A172 (cell line): ENCODE results near the gene TMEM98. TPM values are rescaled to one million over a fixed set of nuclear protein-coding genes. Genes with fewer than 3 reads are reported as not detected.
A peak's percentile ranks its signal among the peaks of the same experiment; 100 is the strongest.
"Not testable (repeated sequence)": the region's sequence is repeated elsewhere in the genome, so short reads cannot be mapped to it uniquely, and the experiment has no call there.

Source experiments
- DNase-seq: peaks from one replicate; pipeline ENCODE4 v3.0.0-alpha.2; 2015; ENCODE audit warnings: low spot score
- total RNA-seq: library from RNA; depleted of rRNA; stranded (reverse); fragments of >200 nt; shearing (Covaris generic); gene quantifications from 2 replicates; pipeline ENCODE4 v1.2.3, GENCODE V29; 2014; rRNA removed

Gene TMEM98
- not detected in 2 replicates for total RNA-seq

- DNase-seq: no peak
Measured at GRCh38 chr17:32927724-32928585, at the start of gene TMEM98. TMEM98 (plus strand) TSS chr17:32928153; CDS start chr17:32931529, 3,376 bp downstream.

GRCh38 chr17:32878211-32878610 is 49.7 kb upstream of the TMEM98 start:
- DNase-seq: no peak

GRCh38 chr17:32879134-32879533 is 48.8 kb upstream of the TMEM98 start:
- DNase-seq: no peak

GRCh38 chr17:32880671-32881453 is 47.1 kb upstream of the TMEM98 start:
- DNase-seq: no peak

- DNase-seq: no peak
Measured at GRCh38 chr17:32882029-32882428, 45.9 kb upstream of the TMEM98 start.

- no peak for DNase-seq
Measured at GRCh38 chr17:32882734-32883133, 45.2 kb upstream of the TMEM98 start.

- DNase-seq: not testable (repeated sequence)
Measured at GRCh38 chr17:32886951-32887350, 41.0 kb upstream of the TMEM98 start.

- DNase-seq: not testable (repeated sequence)
Measured at GRCh38 chr17:32887410-32887809, 40.5 kb upstream of the TMEM98 start.

- DNase-seq: no peak
Measured at GRCh38 chr17:32894245-32894644, 33.7 kb upstream of the TMEM98 start.

- no peak for DNase-seq
Measured at GRCh38 chr17:32896647-32897258, 31.2 kb upstream of the TMEM98 start.

GRCh38 chr17:32899236-32900013 is 28.5 kb upstream of the TMEM98 start:
- no peak for DNase-seq

- DNase-seq: no peak
Measured at GRCh38 chr17:32901743-32902142, 26.2 kb upstream of the TMEM98 start.

- no peak for DNase-seq
Measured at GRCh38 chr17:32903774-32904673, 23.9 kb upstream of the TMEM98 start.

GRCh38 chr17:32904891-32905290 is 23.1 kb upstream of the TMEM98 start:
- no peak for DNase-seq

GRCh38 chr17:32907583-32907982 is 20.4 kb upstream of the TMEM98 start:
- DNase-seq: no peak

- DNase-seq: peak; percentile 59
Measured at GRCh38 chr17:32909787-32910369, 18.1 kb upstream of the TMEM98 start.

- no peak for DNase-seq
Measured at GRCh38 chr17:32910769-32911168, 17.2 kb upstream of the TMEM98 start.

- peak; percentile 11 for DNase-seq
Measured at GRCh38 chr17:32912218-32912897, 15.6 kb upstream of the TMEM98 start.

GRCh38 chr17:32913593-32913992 is 14.4 kb upstream of the TMEM98 start:
- no peak for DNase-seq
